HEK293 (cell line): Measurements from ENCODE around the gene ZNF688.

Source experiments
- AEBP2 ChIP-seq: fragments of 450-650 bp; formaldehyde crosslinking; IDR thresholded peaks from 2 replicates; pipeline ENCODE4 v1.5.1; 2016; ENCODE audit warnings: missing biosample characterization, missing genetic modification characterization, borderline replicate concordance
- EGR2 ChIP-seq: fragments of 450-650 bp; formaldehyde crosslinking; IDR thresholded peaks from 2 replicates; pipeline ENCODE4 v1.5.1; 2016; ENCODE audit warnings: low read depth, missing biosample characterization, missing genetic modification characterization
- GLI2 ChIP-seq: fragments of 450-650 bp; formaldehyde crosslinking; IDR thresholded peaks from 2 replicates; pipeline ENCODE4; 2017; ENCODE audit warnings: missing biosample characterization, missing genetic modification characterization, low read depth, borderline replicate concordance
- HIC1 ChIP-seq: fragments of 450-650 bp; formaldehyde crosslinking; IDR thresholded peaks from 2 replicates; pipeline ENCODE4 v1.5.1; 2016; ENCODE audit warnings: missing biosample characterization, missing genetic modification characterization
- IKZF3 ChIP-seq: fragments of 450-650 bp; IDR thresholded peaks from 2 replicates; pipeline ENCODE4 v1.5.0; 2018; ENCODE audit warnings: missing biosample characterization, mild to moderate bottlenecking, missing genetic modification characterization, moderate library complexity
- KLF10 ChIP-seq: fragments of 450-650 bp; IDR thresholded peaks from 2 replicates; pipeline ENCODE4 v1.5.1; 2018; ENCODE audit warnings: missing biosample characterization, mild to moderate bottlenecking, missing genetic modification characterization
- TSHZ1 ChIP-seq: fragments of 450-650 bp; formaldehyde crosslinking; IDR thresholded peaks from 2 replicates; pipeline ENCODE4 v1.5.1; 2016; ENCODE audit warnings: missing biosample characterization, missing genetic modification characterization, borderline replicate concordance
- ZBTB20 ChIP-seq: fragments of 450-650 bp; formaldehyde crosslinking; IDR thresholded peaks from 2 replicates; pipeline ENCODE4 v1.5.1; 2016; ENCODE audit warnings: missing biosample characterization, missing genetic modification characterization
- ZBTB44 ChIP-seq: fragments of 450-650 bp; IDR thresholded peaks from 2 replicates; pipeline ENCODE4 v1.5.1; 2018; ENCODE audit warnings: missing biosample characterization, mild to moderate bottlenecking, missing genetic modification characterization
- ZBTB8A ChIP-seq: fragments of 450-650 bp; formaldehyde crosslinking; IDR thresholded peaks from 2 replicates; pipeline ENCODE4 v1.5.1; 2016; ENCODE audit warnings: missing biosample characterization, missing genetic modification characterization
- ZNF133 ChIP-seq: fragments of 450-650 bp; formaldehyde crosslinking; IDR thresholded peaks from 2 replicates; pipeline ENCODE4 v1.5.1; 2016; ENCODE audit warnings: missing biosample characterization, missing genetic modification characterization
- ZNF169 ChIP-seq: fragments of 450-650 bp; formaldehyde crosslinking; IDR thresholded peaks from 2 replicates; pipeline ENCODE4 v1.5.1; 2016; ENCODE audit warnings: missing biosample characterization, missing genetic modification characterization
- ZNF335 ChIP-seq: fragments of 450-650 bp; formaldehyde crosslinking; conservative IDR thresholded peaks from 2 replicates; pipeline ENCODE4 v1.5.1; 2016; ENCODE audit warnings: missing biosample characterization, missing genetic modification characterization
- ZNF354C ChIP-seq: fragments of 450-650 bp; formaldehyde crosslinking; IDR thresholded peaks from 2 replicates; pipeline ENCODE4 v1.5.1; 2016; ENCODE audit warnings: missing biosample characterization, missing genetic modification characterization, low read depth, borderline replicate concordance
- ZNF366 ChIP-seq: fragments of 450-650 bp; formaldehyde crosslinking; conservative IDR thresholded peaks from 2 replicates; pipeline ENCODE4 v1.5.1; 2016; ENCODE audit warnings: missing biosample characterization, missing genetic modification characterization
- ZNF37A ChIP-seq: fragments of 450-650 bp; IDR thresholded peaks from 2 replicates; pipeline ENCODE4 v1.5.1; 2018; ENCODE audit warnings: missing biosample characterization, missing genetic modification characterization
- ZNF423 ChIP-seq: fragments of 450-650 bp; formaldehyde crosslinking; IDR thresholded peaks from 2 replicates; pipeline ENCODE4 v1.5.1; 2016; ENCODE audit warnings: missing biosample characterization, missing genetic modification characterization
- ZNF426 ChIP-seq: fragments of 450-650 bp; formaldehyde crosslinking; IDR thresholded peaks from 2 replicates; pipeline ENCODE4 v1.5.1; 2017; ENCODE audit warnings: missing biosample characterization, missing genetic modification characterization, mild to moderate bottlenecking, inconsistent platforms, moderate library complexity
- ZNF571 ChIP-seq: fragments of 450-650 bp; formaldehyde crosslinking; IDR thresholded peaks from 2 replicates; pipeline ENCODE4 v1.5.0; 2017; ENCODE audit warnings: missing biosample characterization, missing genetic modification characterization
- ZNF600 ChIP-seq: fragments of 450-650 bp; formaldehyde crosslinking; IDR thresholded peaks from 2 replicates; pipeline ENCODE4 v1.5.1; 2016; ENCODE audit warnings: missing biosample characterization, missing genetic modification characterization
- ZNF623 ChIP-seq: fragments of 450-650 bp; formaldehyde crosslinking; IDR thresholded peaks from 2 replicates; pipeline ENCODE4 v1.5.1; 2016; ENCODE audit warnings: missing biosample characterization, missing genetic modification characterization
- ZNF626 ChIP-seq: fragments of 450-650 bp; sonication (Bioruptor Pico); formaldehyde crosslinking; IDR thresholded peaks from 2 replicates; pipeline ENCODE4 v1.5.1; 2018; ENCODE audit warnings: missing biosample characterization, missing genetic modification characterization, inconsistent platforms
- ZNF692 ChIP-seq: fragments of 450-650 bp; formaldehyde crosslinking; IDR thresholded peaks from 2 replicates; pipeline ENCODE4 v1.5.1; 2016; ENCODE audit warnings: missing biosample characterization, missing genetic modification characterization
- ZNF785 ChIP-seq: fragments of 450-650 bp; formaldehyde crosslinking; IDR thresholded peaks from 2 replicates; pipeline ENCODE4 v1.5.1; 2016; ENCODE audit warnings: missing biosample characterization, missing genetic modification characterization
- TF ChIP-seq, protein P1 (sequence below): fragments of 450-650 bp; formaldehyde crosslinking; optimal IDR thresholded peaks from 2 replicates; pipeline ENCODE3; 2016; ENCODE audit warnings: missing biosample characterization, mild to moderate bottlenecking, missing genetic modification characterization
- TF ChIP-seq, protein P2 (sequence below): fragments of 450-650 bp; formaldehyde crosslinking; IDR thresholded peaks from 2 replicates; pipeline ENCODE4 v1.5.1; 2017; ENCODE audit warnings: missing biosample characterization, mild to moderate bottlenecking, missing genetic modification characterization, moderate library complexity

Gene ZNF688

DNA sequence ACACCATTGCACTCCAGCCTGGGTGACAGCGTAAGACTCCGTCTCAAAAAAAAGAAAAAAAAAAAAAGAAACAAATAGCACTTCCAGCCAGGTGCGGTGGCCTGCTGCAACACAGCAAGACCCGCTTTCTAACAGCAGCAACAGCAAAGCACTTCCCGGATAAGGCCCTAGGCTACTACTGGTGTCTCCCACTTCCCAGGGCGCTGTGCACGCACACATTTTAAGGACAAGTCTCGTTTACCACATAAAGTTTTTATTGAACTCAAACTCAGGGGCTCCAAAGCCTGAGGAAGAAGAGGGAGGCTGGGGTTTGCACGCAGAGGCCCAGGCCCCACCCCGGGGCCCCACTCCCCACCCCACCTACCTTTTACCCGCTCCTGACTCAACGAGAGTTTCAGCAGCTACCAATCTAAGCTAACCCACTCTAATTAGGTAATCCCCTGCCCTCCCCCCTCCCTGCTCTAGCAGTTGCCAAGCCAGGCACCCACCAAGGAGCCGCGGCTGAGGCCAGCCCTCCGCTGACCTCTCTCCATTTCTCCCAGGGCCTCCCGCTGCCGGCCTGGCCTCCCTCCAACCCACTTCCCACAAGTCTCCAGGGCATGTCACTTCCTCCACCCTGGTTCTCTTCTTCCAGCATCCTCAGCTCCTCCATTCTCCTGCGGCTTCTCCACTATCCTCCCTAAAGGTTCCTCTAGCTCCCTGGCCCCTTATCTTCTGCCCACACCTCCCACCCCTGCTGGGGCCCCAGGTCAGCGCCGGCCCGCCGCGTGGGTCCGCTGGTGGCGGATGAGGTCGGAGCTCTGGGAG, 47.5 kb downstream of the ZNF688 start (continued):
- TF ChIP-seq, protein P1, sequence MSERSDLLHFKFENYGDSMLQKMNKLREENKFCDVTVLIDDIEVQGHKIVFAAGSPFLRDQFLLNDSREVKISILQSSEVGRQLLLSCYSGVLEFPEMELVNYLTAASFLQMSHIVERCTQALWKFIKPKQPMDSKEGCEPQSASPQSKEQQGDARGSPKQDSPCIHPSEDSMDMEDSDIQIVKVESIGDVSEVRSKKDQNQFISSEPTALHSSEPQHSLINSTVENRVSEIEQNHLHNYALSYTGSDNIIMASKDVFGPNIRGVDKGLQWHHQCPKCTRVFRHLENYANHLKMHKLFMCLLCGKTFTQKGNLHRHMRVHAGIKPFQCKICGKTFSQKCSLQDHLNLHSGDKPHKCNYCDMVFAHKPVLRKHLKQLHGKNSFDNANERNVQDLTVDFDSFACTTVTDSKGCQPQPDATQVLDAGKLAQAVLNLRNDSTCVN (tag by site-specific recombination): no peak
- TF ChIP-seq ZNF37A (no peak), ZBTB44 (tag by site-specific recombination) (no peak), ZNF600 (tag by site-specific recombination) (0 out of 2 replicates have a peak, but pooled peaks have one; percentile 35), ZNF366 (tag by site-specific recombination) (0 out of 2 replicates have a peak, but pooled peaks have one; percentile 11), AEBP2 (tag by site-specific recombination) (no peak), ZBTB8A (tag by site-specific recombination) (no peak), ZBTB20 (tag by site-specific recombination) (no peak), GLI2 (tag by site-specific recombination) (no peak), ZNF426 (tag by site-specific recombination) (no peak), ZNF354C (tag by site-specific recombination) (no peak), ZNF133 (tag by site-specific recombination) (no peak), ZNF623 (no peak), KLF10 (no peak), TSHZ1 (tag by site-specific recombination) (no peak), HIC1 (tag by site-specific recombination) (no peak), ZNF335 (tag by site-specific recombination) (no peak), EGR2 (tag by site-specific recombination) (peak; percentile 92), IKZF3 (tag by site-specific recombination) (peak; percentile 55; the same call in 1 of the 2 replicates), ZNF169 (tag by site-specific recombination) (no peak), ZNF626 (tag by site-specific recombination) (no peak), ZNF571 (tag by site-specific recombination) (no peak), ZNF423 (tag by site-specific recombination) (no peak), ZNF785 (tag by site-specific recombination) (no peak), ZNF692 (tag by site-specific recombination) (peak; percentile 43; the same call in 1 of the 2 replicates)
- TF ChIP-seq, protein P2, sequence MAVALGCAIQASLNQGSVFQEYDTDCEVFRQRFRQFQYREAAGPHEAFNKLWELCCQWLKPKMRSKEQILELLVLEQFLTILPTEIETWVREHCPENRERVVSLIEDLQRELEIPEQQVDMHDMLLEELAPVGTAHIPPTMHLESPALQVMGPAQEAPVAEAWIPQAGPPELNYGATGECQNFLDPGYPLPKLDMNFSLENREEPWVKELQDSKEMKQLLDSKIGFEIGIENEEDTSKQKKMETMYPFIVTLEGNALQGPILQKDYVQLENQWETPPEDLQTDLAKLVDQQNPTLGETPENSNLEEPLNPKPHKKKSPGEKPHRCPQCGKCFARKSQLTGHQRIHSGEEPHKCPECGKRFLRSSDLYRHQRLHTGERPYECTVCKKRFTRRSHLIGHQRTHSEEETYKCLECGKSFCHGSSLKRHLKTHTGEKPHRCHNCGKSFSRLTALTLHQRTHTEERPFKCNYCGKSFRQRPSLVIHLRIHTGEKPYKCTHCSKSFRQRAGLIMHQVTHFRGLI (tag by site-specific recombination): no peak
